Daoy (cell line): ENCODE results near the gene MYMK. TPM values are rescaled to one million over a fixed set of nuclear protein-coding genes. Genes with fewer than 3 reads are reported as not detected.
A peak's percentile ranks its signal among the peaks of the same experiment; 100 is the strongest.
"Not testable (repeated sequence)": the region's sequence is repeated elsewhere in the genome, so short reads cannot be mapped to it uniquely, and the experiment has no call there.

ENCODE experiments used
- DNase-seq: peaks from one replicate; pipeline ENCODE4 v3.0.0-alpha.2; 2015; ENCODE audit warnings: low read depth
- total RNA-seq: library from RNA; depleted of rRNA; stranded (reverse); fragments of >200 nt; shearing (Covaris generic); gene quantifications from 2 replicates; pipeline ENCODE4 v1.2.3, GENCODE V29; 2014; rRNA removed

The MYMK gene
- not detected in 2 replicates for total RNA-seq

- DNase-seq = no peak
Measured at GRCh38 chr9:133524679-133525228, at the start of gene MYMK. Gene MYMK (minus strand): TSS chr9:133524959. CDS start chr9:133524844, 115 bp downstream.

- DNase-seq = no peak
Measured at GRCh38 chr9:133573791-133574515, 49.2 kb upstream of the MYMK start.

- DNase-seq = no peak
Measured at GRCh38 chr9:133572821-133573361, 48.1 kb upstream of the MYMK start.

- DNase-seq = no peak
Measured at GRCh38 chr9:133571896-133572595, 47.3 kb upstream of the MYMK start.

GRCh38 chr9:133571391-133571890 is 46.7 kb upstream of the MYMK start:
- DNase-seq = no peak

GRCh38 chr9:133570691-133571080 is 45.9 kb upstream of the MYMK start:
- DNase-seq = no peak

- no peak for DNase-seq
Measured at GRCh38 chr9:133569891-133570690, 45.3 kb upstream of the MYMK start.

GRCh38 chr9:133569121-133569785 is 44.5 kb upstream of the MYMK start:
- no peak for DNase-seq

- DNase-seq = no peak
Measured at GRCh38 chr9:133568186-133568585, 43.4 kb upstream of the MYMK start.

GRCh38 chr9:133566817-133567216 is 42.1 kb upstream of the MYMK start:
- DNase-seq = no peak

GRCh38 chr9:133566382-133566781 is 41.6 kb upstream of the MYMK start:
- DNase-seq = no peak

GRCh38 chr9:133564451-133565116 is 39.8 kb upstream of the MYMK start:
- DNase-seq = no peak

GRCh38 chr9:133563814-133564213 is 39.1 kb upstream of the MYMK start:
- DNase-seq = not testable (repeated sequence)

GRCh38 chr9:133563291-133563796 is 38.6 kb upstream of the MYMK start:
- DNase-seq = peak; percentile 41

- no peak for DNase-seq
Measured at GRCh38 chr9:133562611-133563290, 38.0 kb upstream of the MYMK start.

- no peak for DNase-seq
Measured at GRCh38 chr9:133561976-133562554, 37.3 kb upstream of the MYMK start.

- no peak for DNase-seq
Measured at GRCh38 chr9:133560944-133561343, 36.2 kb upstream of the MYMK start.

GRCh38 chr9:133560311-133560710 is 35.6 kb upstream of the MYMK start:
- no peak for DNase-seq
